Natural killer cell (primary cell): ENCODE measurements around the gene CPAMD8. TPM values are rescaled to one million over a fixed set of nuclear protein-coding genes. Genes with fewer than 3 reads are reported as not detected.
A peak's percentile ranks its signal among the peaks of the same experiment; 100 is the strongest.

Source experiments
- ATAC-seq, 3 donors: fragments of 150-1000 bp in 2 of 3; fragments of 200-7000 bp in 1 of 3; cut with Tn5 transposase; 1 replicate in 1 of 3; 2 replicates in 2 of 3; pipeline ENCODE4 v1.10.0; 2021; ENCODE audit warnings: mild to moderate bottlenecking in 2 of 3, moderate library complexity in 2 of 3
- DNase-seq, 2 donors: peaks; one replicate each; pipeline versions ENCODE4 v3.0.0 to v3.0.0-alpha.2; 2013 to 2021; ENCODE audit warnings: mixed read lengths in 1 of 2
- H3K27ac ChIP-seq: one replicate; pipeline ENCODE4 v1.5.1; 2013; ENCODE audit warnings: mild to moderate bottlenecking, low read length
- H3K27me3 ChIP-seq: one replicate; pipeline ENCODE4 v1.6.1; 2013; ENCODE audit warnings: low read length; ENCODE audit not compliant: control insufficient read depth, insufficient read depth
- H3K36me3 ChIP-seq: one replicate; pipeline ENCODE4 v1.6.1; 2013; ENCODE audit warnings: low read length; ENCODE audit not compliant: control insufficient read depth, insufficient read depth
- H3K4me1 ChIP-seq: one replicate; pipeline ENCODE4 v1.6.1; 2013; ENCODE audit warnings: low read length; ENCODE audit not compliant: control insufficient read depth, insufficient read depth
- H3K4me3 ChIP-seq: one replicate; pipeline ENCODE4 v1.5.1; 2013; ENCODE audit warnings: low read length
- H3K9me3 ChIP-seq: one replicate; pipeline ENCODE4 v1.6.1; 2013; ENCODE audit warnings: low read length; ENCODE audit not compliant: control insufficient read depth, insufficient read depth
- H3K27ac Mint-ChIP-seq, 2 donors: one replicate each; pipeline ENCODE4 v1.8.0; 2022; ENCODE audit warnings: mild to moderate bottlenecking in 2 of 2, mixed read lengths in 2 of 2, moderate library complexity in 1 of 2
- H3K27me3 Mint-ChIP-seq, 2 donors: one replicate each; pipeline ENCODE4 v1.8.0; 2022; ENCODE audit warnings: low read depth in 2 of 2, mixed read lengths in 2 of 2
- H3K36me3 Mint-ChIP-seq: one replicate; pipeline ENCODE4 v1.8.0; 2022; ENCODE audit warnings: mixed read lengths
- H3K4me1 Mint-ChIP-seq, 2 donors: one replicate each; pipeline ENCODE4 v1.8.0; 2022; ENCODE audit warnings: mixed read lengths in 2 of 2
- H3K4me3 Mint-ChIP-seq: one replicate; pipeline ENCODE4 v1.8.0; 2022; ENCODE audit warnings: mild to moderate bottlenecking, moderate library complexity, mixed read lengths
- H3K9me3 Mint-ChIP-seq, 2 donors: one replicate each; pipeline ENCODE4 v1.8.0; 2022; ENCODE audit warnings: mixed read lengths in 2 of 2
- WGBS: methylation state at CpG from one replicate; pipeline ENCODE4 v1.1.7; 2013; ENCODE audit warnings: missing lambda C conversion rate; ENCODE audit not compliant: insufficient coverage; 5-methylcytosine and 5-hydroxymethylcytosine counted together
- intact Hi-C: fragments of 100-400 bp; cut with micrococcal nuclease; formaldehyde crosslinking; loops from one replicate; pipeline ENCODE4 v1.14.2; 2022
- total RNA-seq, 4 donors: library from RNA; stranded (reverse); fragments of 120-200 nt in 1 of 4; gene quantifications; one replicate each; pipeline versions ENCODE4 v1.2.3 to v1.2.4, GENCODE V29; 2013 to 2022
- TF ChIP-seq, protein P1 (sequence below): fragments of 200-600 bp; IDR thresholded peaks from one replicate; pipeline ENCODE4 v1.8.0; 2022; ENCODE audit warnings: antibody characterized with exemption

The CPAMD8 gene
- total RNA-seq, 3 donors from 2014 or later (not counting 1 experiment from before 2014, with no cell fraction given) = 3.6 to 4.9 (median 4.7) TPM

DNA sequence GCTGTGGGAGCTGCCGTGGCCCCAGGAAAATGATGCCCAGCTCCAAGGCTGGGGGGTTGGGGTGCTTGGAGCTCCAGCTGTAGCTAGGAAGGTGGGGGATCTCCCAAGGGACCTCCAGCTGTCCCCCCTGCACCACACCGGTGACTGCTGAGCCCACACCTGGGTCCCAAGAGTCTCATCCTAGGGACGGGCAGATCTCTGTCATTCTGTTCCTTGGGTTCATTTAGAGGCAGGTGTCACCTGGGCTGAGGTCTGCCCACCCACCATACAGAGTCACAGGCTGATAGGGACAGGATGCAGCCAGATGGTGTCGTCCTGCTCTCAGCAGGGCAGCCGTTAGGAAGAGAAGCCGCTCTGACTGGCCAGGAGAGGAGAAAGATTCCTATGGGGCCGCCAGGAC lies 132.5 kb downstream of the CPAMD8 start:
- no peak overlapping the region for H3K4me3 ChIP-seq
- no peaks in the 10 kb centered on the region for H3K36me3 ChIP-seq
- TF ChIP-seq, protein P1, sequence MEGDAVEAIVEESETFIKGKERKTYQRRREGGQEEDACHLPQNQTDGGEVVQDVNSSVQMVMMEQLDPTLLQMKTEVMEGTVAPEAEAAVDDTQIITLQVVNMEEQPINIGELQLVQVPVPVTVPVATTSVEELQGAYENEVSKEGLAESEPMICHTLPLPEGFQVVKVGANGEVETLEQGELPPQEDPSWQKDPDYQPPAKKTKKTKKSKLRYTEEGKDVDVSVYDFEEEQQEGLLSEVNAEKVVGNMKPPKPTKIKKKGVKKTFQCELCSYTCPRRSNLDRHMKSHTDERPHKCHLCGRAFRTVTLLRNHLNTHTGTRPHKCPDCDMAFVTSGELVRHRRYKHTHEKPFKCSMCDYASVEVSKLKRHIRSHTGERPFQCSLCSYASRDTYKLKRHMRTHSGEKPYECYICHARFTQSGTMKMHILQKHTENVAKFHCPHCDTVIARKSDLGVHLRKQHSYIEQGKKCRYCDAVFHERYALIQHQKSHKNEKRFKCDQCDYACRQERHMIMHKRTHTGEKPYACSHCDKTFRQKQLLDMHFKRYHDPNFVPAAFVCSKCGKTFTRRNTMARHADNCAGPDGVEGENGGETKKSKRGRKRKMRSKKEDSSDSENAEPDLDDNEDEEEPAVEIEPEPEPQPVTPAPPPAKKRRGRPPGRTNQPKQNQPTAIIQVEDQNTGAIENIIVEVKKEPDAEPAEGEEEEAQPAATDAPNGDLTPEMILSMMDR = no peak
- H3K27ac Mint-ChIP-seq = no peak overlapping the region
- H3K27ac ChIP-seq = no peak overlapping the region
- no peak for DNase-seq
- WGBS = 65% methylated on average over 7 of the region's 7 CpGs
- no peaks in the 10 kb centered on the region for H3K9me3 Mint-ChIP-seq
- H3K4me3 Mint-ChIP-seq = no peak overlapping the region
- H3K27me3 ChIP-seq = no peaks in the 10 kb centered on the region
- intact Hi-C loops = no loop called here
- peaks cover 57% of the 10 kb centered on the region for H3K4me1 ChIP-seq
- H3K36me3 Mint-ChIP-seq = no peaks in the 10 kb centered on the region
- H3K4me1 Mint-ChIP-seq = peaks cover 22 to 47% of the 10 kb centered on the region in 2 donors
- no peaks in the 10 kb centered on the region for H3K9me3 ChIP-seq
- no peak for ATAC-seq
- H3K27me3 Mint-ChIP-seq = no peaks in the 10 kb centered on the region

DNA sequence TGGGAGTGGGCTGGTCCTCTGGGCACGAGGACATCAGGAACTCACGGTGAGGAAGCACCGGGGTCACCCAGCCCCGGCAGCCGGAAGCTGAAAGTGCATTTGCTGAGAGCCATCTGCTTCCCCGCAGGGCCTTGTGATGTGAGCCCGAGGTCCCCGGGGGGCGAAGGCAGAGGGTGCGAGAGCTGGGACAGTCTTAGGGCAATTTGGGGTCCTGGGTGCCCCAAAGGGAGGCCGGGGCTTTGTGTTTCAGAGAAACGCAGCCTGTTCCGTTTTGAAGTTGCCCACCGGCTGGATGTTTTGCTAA lies 133.0 kb downstream of the CPAMD8 start:
- Histone ChIP-seq H3K9me3 (no peaks in the 10 kb centered on the region), H3K36me3 (no peaks in the 10 kb centered on the region), H3K27me3 (no peaks in the 10 kb centered on the region), H3K4me3 (no peak overlapping the region), H3K27ac (peak overlapping the region; percentile 20), H3K4me1 (peaks cover 57% of the 10 kb centered on the region)
- TF ChIP-seq, protein P1 = no peak
- no peaks in the 10 kb centered on the region for H3K36me3 Mint-ChIP-seq
- H3K27me3 Mint-ChIP-seq = no peaks in the 10 kb centered on the region
- H3K27ac Mint-ChIP-seq = peak overlapping the region; percentile 61 to 69
- H3K9me3 Mint-ChIP-seq = no peaks in the 10 kb centered on the region
- peak overlapping the region; percentile 47 for H3K4me3 Mint-ChIP-seq
- intact Hi-C loops = no loop called here
- 19% methylated on average over 14 of the region's 14 CpGs for WGBS
- no peak for ATAC-seq
- H3K4me1 Mint-ChIP-seq = peaks cover 24 to 48% of the 10 kb centered on the region in 2 donors
- peak in 1 of 2 donors; percentile 31 for DNase-seq

DNA sequence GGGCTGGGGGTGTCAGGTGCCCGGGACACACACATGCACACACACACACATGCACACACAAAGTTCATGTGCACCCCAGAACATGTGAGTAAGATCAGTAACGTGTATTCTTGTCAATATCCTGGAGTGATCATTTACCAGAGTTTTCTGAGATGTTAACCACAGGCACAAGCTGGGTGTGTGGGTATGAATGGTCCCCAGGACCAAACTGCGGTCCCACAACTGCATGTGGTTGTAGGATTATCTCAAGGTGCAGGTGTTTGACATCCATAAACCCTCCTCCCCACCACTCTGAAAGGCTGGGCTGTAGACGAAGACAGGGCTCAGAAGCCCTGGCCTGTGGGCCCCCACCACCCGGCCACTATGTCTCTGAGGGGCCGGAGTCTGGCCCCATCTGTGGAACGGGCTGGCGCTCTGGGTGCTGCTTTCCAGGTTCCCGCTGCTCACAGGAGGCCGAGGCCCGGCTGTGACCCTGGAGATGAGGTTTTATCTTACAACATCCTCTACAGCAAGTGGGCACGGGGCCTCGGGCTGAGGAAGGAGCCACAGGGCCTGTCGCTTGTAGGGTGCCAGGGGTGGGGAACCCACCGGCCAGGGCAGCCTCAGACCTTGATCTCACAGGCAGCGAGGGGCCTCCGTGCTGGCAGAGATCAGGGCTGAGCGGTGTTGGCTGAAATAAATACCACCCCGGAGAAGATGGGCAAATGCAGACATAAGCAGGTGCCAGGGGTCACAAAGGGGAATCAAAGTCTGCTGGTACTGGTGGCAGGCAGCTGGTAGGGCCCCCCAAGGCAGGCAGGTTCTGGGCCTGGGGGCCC lies 133.5 kb downstream of the CPAMD8 start:
- H3K9me3 ChIP-seq = no peaks in the 10 kb centered on the region
- Mint-ChIP-seq H3K9me3 (no peaks in the 10 kb centered on the region), H3K27me3 (no peaks in the 10 kb centered on the region), H3K36me3 (no peaks in the 10 kb centered on the region), H3K27ac (peak overlapping the region; percentile 61 to 69), H3K4me3 (peak overlapping the region; percentile 31), H3K4me1 (peaks cover 24 to 50% of the 10 kb centered on the region in 2 donors)
- DNase-seq = no peak
- 54% methylated on average over 18 of the region's 19 CpGs for WGBS
- peak overlapping the region; percentile 20 for H3K27ac ChIP-seq
- ATAC-seq = no peak
- H3K4me1 ChIP-seq = peaks cover 59% of the 10 kb centered on the region
- H3K27me3 ChIP-seq = no peaks in the 10 kb centered on the region
- TF ChIP-seq, protein P1 = no peak
- intact Hi-C loops = no loop called here
- no peaks in the 10 kb centered on the region for H3K36me3 ChIP-seq
- H3K4me3 ChIP-seq = no peak overlapping the region

DNA sequence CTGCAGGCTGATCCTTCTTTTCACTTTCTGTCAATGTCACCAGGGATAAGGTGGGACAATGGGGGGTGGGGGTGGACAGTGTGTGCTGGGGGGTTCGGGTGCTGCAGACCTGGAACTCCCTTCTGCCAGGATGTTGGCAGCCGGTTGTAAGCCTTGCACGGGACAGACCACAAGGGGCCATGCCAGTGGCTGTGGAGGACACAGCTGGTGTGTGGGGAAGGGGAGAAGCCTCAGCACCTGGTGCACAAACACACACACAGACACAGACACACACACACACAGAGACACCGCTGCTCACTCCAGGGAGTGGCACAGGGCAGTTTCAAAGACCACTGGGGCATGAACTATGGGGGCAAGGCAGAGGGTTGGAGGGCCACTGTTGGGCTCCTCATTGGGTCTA lies 134.2 kb downstream of the CPAMD8 start:
- no peaks in the 10 kb centered on the region for H3K27me3 ChIP-seq

More for the DNA sequence above, 134.2 kb downstream of the CPAMD8 start:
- Histone ChIP-seq H3K4me3 (no peak overlapping the region), H3K4me1 (peaks cover 59% of the 10 kb centered on the region), H3K36me3 (no peaks in the 10 kb centered on the region), H3K27ac (no peak overlapping the region), H3K9me3 (no peaks in the 10 kb centered on the region)
- 16% methylated on average over 4 of the region's 4 CpGs for WGBS
- Mint-ChIP-seq H3K9me3 (no peaks in the 10 kb centered on the region), H3K4me3 (no peak overlapping the region), H3K4me1 (peaks cover 24 to 50% of the 10 kb centered on the region in 2 donors), H3K27me3 (no peaks in the 10 kb centered on the region), H3K27ac (peak overlapping the region in 1 of 2 donors; percentile 69), H3K36me3 (no peaks in the 10 kb centered on the region)
- DNase-seq (no peak), ATAC-seq (no peak)
- TF ChIP-seq, protein P1 = no peak
- intact Hi-C loops = no loop called here
